Activated naive CD4-positive, alpha-beta T cell treated with anti-CD3 and anti-CD28 coated beads for 36 hours (primary cell): ENCODE results near the gene ZNF622. TPM values are rescaled to one million over a fixed set of nuclear protein-coding genes. Genes with fewer than 3 reads are reported as not detected.
A peak's percentile ranks its signal among the peaks of the same experiment; 100 is the strongest.

Experiments
- CTCF ChIA-PET: fragments of 350-600 bp; sonication (Branson Sonifier 250); formaldehyde crosslinking; loops from one replicate; lab custom pipeline; 2021; ENCODE audit warnings: antibody characterized with exemption; lab: Charles Lee
- DNase-seq: peaks from one replicate; pipeline ENCODE4 v3.0.0-alpha.2; 2020
- H3K27ac Mint-ChIP-seq: one replicate; pipeline ENCODE4 v1.8.0; 2021; ENCODE audit warnings: mild to moderate bottlenecking, mixed read lengths
- H3K27me3 Mint-ChIP-seq: one replicate; pipeline ENCODE4 v1.8.0; 2021; ENCODE audit warnings: low read depth, mixed read lengths
- H3K36me3 Mint-ChIP-seq: one replicate; pipeline ENCODE4 v1.8.0; 2021; ENCODE audit warnings: low read depth, mixed read lengths
- H3K4me1 Mint-ChIP-seq: one replicate; pipeline ENCODE4 v1.8.0; 2021; ENCODE audit warnings: low read depth, mixed read lengths
- H3K4me3 Mint-ChIP-seq: one replicate; pipeline ENCODE4 v1.8.0; 2021; ENCODE audit warnings: mild to moderate bottlenecking, moderate library complexity, mixed read lengths
- H3K9me3 Mint-ChIP-seq: one replicate; pipeline ENCODE4 v1.8.0; 2021; ENCODE audit warnings: mixed read lengths
- intact Hi-C: fragments of 100-400 bp; cut with micrococcal nuclease; formaldehyde crosslinking; loops from one replicate; pipeline ENCODE4 v1.15.1; 2023
- total RNA-seq, 2 experiments: library from RNA; stranded (reverse); gene quantifications; one replicate each; pipeline ENCODE4 v1.2.3, GENCODE V29; 2021

ZNF622 gene, protein sequence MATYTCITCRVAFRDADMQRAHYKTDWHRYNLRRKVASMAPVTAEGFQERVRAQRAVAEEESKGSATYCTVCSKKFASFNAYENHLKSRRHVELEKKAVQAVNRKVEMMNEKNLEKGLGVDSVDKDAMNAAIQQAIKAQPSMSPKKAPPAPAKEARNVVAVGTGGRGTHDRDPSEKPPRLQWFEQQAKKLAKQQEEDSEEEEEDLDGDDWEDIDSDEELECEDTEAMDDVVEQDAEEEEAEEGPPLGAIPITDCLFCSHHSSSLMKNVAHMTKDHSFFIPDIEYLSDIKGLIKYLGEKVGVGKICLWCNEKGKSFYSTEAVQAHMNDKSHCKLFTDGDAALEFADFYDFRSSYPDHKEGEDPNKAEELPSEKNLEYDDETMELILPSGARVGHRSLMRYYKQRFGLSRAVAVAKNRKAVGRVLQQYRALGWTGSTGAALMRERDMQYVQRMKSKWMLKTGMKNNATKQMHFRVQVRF
- total RNA-seq, result 10 to 100 TPM; 25.7 to 25.9 TPM

DNA sequence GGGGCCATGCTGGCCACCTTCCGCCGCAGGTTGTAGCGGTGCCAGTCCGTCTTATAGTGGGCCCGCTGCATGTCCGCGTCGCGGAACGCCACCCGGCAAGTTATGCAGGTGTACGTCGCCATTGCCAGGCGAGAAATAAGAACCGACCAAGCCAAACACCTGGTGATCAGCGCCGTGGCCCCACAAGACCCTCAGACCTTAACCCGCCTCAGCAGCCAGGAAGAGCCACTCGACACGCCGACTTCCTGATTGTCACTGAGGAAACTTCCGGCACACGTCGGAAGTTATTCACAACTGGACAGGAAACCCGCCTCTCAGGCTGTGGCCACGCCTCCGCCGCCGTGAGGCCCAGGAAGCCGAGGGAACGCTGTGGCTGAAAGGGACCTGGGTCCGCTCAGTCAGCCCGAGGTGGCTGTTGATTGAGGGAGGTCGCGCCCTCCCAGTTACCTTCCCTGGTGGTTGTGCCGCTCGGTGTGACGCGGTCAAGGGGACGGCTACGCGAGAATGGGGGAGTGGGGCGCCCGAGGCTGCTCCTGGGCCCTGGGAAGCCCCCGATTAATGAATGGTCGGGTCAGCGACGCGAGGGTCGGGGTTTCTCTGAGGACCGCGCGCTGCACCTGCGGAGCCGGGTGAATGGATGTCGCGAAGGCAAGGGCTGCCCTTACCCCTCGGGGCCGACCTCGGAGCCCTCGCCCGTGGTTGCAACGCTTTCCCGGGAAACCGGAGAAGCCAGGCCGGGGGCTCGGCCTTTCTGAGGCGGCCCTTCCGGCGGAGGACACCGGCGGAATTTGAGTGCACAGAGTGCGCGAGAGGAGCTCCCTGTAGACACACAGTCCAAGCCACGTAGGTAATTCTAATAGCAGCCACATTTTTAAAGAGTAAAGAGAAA is at the start of gene ZNF622:
Gene ZNF622, minus strand, starts transcription at position 257 of the 889 bp plus-strand sequence. Its CDS starts 135 bp downstream, at position 122.
- peak within 1 kb of the TSS; percentile 96 for H3K4me3 Mint-ChIP-seq
- H3K4me1 Mint-ChIP-seq, result peaks cover 70% of the 10 kb centered on the region
- intact Hi-C loops, result loop anchor here (1.0 to 10.0 kb wide), 9 partner anchors 152 to 1871 kb away; partner anchors contain the start of genes ANKH and MYO10
- H3K27ac Mint-ChIP-seq, result peak within 1 kb of the TSS; percentile 93
- DNase-seq, result peak; percentile 92
- no peaks in the 10 kb centered on the region for H3K9me3 Mint-ChIP-seq
- H3K36me3 Mint-ChIP-seq, result peaks cover 29% of the 10 kb centered on the region
- CTCF ChIA-PET, result interaction anchor here (1.4 kb wide), 1 partner anchor 10 kb away, joined by 11 read pairs; no protein-coding TSS in a partner anchor
- no peaks in the 10 kb centered on the region for H3K27me3 Mint-ChIP-seq

DNA sequence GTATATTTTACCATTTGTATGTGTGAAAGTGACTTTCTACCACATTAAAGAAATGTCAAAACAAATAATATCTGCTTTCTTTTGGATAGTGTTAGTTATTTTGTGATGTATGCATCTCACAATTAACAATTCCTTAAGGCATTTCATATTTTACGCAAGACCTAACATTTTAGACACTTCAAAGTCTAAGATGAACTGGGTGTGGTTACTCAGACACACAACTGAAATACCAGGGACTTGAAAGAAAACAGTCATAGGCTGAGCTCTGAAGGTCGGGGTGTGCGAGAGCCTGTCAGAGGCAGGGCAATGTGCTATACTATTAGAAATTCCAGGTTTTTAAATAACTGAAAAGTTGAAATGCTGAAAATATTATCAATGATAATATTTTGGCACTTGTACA is 44.5 kb upstream of the ZNF622 start:
- H3K9me3 Mint-ChIP-seq, result no peaks in the 10 kb centered on the region
- no peaks in the 10 kb centered on the region for H3K27me3 Mint-ChIP-seq
- CTCF ChIA-PET, result no interaction called here
- intact Hi-C loops, result no loop called here
- no peak overlapping the region for H3K4me3 Mint-ChIP-seq
- peaks cover 13% of the 10 kb centered on the region for H3K4me1 Mint-ChIP-seq
- H3K36me3 Mint-ChIP-seq, result peaks cover 3% of the 10 kb centered on the region
- no peak overlapping the region for H3K27ac Mint-ChIP-seq
- DNase-seq, result no peak

DNA sequence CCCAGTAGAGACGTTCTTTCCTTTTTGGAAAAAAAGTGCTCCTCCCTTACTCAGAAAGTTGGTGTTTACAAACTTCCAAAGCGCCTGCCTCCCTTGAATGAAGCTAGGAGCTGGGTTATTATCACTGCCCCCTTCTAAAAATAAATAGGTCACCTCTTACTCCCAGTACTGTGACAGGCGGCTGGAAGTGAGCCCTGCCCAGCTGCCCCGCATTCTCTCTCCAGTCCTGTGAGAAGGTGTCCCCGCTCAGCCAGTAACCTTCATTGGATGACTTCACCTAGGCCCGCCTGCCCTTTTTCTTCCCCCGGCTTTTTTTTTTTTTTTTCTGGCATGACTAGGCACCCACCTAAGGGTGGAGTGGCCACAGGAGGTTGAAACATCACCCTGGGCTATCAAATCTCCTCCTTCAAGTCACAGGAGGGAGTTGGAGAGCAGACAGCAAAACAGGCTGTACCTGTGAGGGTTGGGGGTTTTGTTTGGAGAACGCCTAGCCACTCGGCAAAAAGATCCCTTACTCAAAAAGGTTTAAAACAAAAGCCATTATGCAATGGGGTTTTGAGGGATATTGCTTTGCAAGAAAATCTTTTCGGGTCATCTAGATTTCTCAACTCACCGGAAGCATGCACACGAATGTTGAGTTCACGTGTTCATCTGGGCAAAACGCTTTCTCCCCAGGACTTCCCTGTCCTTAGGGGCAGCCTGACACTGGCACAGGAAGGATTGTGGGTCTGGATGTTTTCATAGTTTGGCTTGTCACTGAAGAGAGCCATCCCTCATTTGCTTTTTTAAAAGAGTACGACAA is 43.3 kb upstream of the ZNF622 start:
- H3K27ac Mint-ChIP-seq, result no peak overlapping the region
- no peak overlapping the region for H3K4me3 Mint-ChIP-seq
- no peak for DNase-seq
- no peaks in the 10 kb centered on the region for H3K27me3 Mint-ChIP-seq
- peaks cover 13% of the 10 kb centered on the region for H3K4me1 Mint-ChIP-seq
- no peaks in the 10 kb centered on the region for H3K9me3 Mint-ChIP-seq
- CTCF ChIA-PET, result no interaction called here
- peaks cover 7% of the 10 kb centered on the region for H3K36me3 Mint-ChIP-seq
- intact Hi-C loops, result no loop called here

DNA sequence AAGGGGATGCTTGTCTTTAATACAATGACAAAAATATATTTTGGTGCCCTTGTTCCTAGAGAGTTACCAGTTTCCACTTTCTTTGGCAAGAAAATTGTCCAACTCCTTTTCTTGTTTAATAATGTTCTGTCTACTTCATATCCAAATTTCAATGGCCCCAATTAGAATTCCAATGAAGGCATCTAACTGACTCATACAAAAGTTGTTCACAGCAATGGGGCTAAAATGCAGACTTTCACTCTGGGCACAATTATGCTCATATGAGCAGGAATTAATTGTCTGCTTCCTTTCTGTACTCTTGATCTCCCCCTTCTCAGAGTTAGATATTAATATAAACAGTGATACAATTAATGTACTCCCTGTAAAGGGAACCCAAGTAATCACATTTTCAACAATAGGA is 42.1 kb upstream of the ZNF622 start:
- peaks cover 7% of the 10 kb centered on the region for H3K36me3 Mint-ChIP-seq
- H3K4me3 Mint-ChIP-seq, result no peak overlapping the region
- no peaks in the 10 kb centered on the region for H3K27me3 Mint-ChIP-seq
- CTCF ChIA-PET, result interaction anchor here (0.9 kb wide), 1 partner anchor 183 kb away, joined by 3 read pairs; no protein-coding TSS in a partner anchor
- H3K9me3 Mint-ChIP-seq, result no peaks in the 10 kb centered on the region
- peaks cover 13% of the 10 kb centered on the region for H3K4me1 Mint-ChIP-seq
- H3K27ac Mint-ChIP-seq, result no peak overlapping the region
- intact Hi-C loops, result no loop called here
- no peak for DNase-seq

DNA sequence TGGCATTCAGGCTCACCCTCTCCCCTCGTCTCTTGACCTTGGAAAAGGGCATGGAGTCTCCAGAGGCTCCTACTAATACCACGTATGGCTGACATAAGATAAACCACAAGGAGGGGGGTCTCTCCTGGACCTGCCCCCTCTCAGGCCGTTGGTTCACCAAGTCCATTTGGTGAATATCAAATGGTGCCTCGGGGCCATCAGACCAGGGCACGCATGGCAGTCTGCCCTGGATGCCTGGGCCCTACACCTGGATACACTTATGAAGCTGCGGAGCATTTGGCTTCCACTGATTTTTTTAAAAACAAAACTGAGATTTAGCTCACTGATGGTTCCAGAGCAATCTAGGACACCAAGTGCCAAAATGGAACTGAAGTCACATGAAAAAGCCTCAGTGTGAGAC is 40.3 kb upstream of the ZNF622 start:
- Mint-ChIP-seq H3K4me3 (no peak overlapping the region), H3K9me3 (no peaks in the 10 kb centered on the region), H3K27me3 (no peaks in the 10 kb centered on the region), H3K27ac (no peak overlapping the region), H3K4me1 (peaks cover 5% of the 10 kb centered on the region), H3K36me3 (peaks cover 4% of the 10 kb centered on the region)
- DNase-seq, result no peak
- intact Hi-C loops, result no loop called here
- CTCF ChIA-PET, result interaction anchor here (0.6 to 1.5 kb wide), 3 partner anchors 46 to 416 kb away, joined by 3 read pairs; no protein-coding TSS in a partner anchor

DNA sequence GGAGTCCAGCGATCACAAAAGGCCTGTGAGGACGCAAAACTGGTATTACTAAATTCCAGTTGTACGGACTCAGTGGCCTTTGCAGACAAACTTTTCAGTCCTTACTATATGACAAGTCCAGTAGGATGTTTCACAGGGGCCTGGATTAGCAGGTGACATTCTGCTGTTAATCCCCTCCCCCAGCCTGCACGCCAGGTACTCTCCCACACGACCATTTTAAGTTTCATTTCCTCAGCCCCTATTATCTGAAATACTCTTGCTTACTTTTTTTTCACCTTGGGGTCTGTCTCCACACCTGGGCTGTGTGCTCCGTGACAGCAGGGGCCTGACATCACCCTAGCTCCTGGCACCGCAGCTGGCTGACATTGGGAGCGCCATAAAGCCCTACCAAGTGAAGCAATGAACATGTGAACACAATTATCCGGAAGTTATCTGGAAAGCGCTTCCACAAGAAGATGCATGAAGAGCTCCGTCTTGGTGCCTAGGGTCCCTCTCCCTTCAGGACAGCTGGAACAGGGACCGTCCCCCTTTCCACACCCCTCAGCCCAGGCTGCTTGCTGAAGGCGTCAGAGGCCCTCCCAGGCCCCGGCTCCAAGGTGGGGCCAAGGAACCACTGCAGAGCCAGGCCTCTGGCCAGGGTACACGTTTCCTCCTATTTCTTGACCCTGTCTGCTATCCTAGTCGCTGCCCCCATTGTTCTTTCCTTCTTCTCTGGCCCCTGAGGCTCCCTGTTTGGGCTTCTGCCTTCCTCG is 39.7 kb upstream of the ZNF622 start:
- Mint-ChIP-seq H3K27me3 (no peaks in the 10 kb centered on the region), H3K36me3 (peaks cover 4% of the 10 kb centered on the region), H3K9me3 (peaks cover under 1% of the 10 kb centered on the region), H3K4me1 (peaks cover 2% of the 10 kb centered on the region), H3K27ac (no peak overlapping the region), H3K4me3 (no peak overlapping the region)
- no peak for DNase-seq
- CTCF ChIA-PET, result interaction anchor here (0.6 to 1.5 kb wide), 3 partner anchors 47 to 416 kb away, joined by 3 read pairs; no protein-coding TSS in a partner anchor
- intact Hi-C loops, result no loop called here

DNA sequence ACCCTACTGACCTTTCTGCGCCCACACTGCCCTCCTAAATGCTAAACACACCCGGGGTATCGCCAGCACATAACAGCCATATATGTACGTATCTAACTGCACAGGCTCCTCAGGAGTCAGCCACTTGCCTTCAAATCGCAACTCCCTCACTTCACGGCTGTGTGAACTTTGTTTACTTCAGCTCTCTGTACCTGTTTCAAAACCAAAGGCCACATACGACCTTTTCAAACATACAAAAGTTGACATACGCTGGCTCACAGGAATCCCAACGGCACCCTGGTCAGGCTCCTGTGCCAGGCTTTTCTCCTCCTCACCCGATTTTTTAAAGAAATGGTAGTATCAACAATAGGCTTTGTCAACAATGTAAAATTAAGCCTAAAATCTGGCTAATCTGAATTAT is 39.0 kb upstream of the ZNF622 start:
- intact Hi-C loops, result no loop called here
- DNase-seq, result no peak
- Mint-ChIP-seq H3K4me3 (no peak overlapping the region), H3K4me1 (no peaks in the 10 kb centered on the region), H3K36me3 (peaks cover 6% of the 10 kb centered on the region), H3K9me3 (peaks cover 4% of the 10 kb centered on the region), H3K27me3 (no peaks in the 10 kb centered on the region), H3K27ac (no peak overlapping the region)
- CTCF ChIA-PET, result no interaction called here

DNA sequence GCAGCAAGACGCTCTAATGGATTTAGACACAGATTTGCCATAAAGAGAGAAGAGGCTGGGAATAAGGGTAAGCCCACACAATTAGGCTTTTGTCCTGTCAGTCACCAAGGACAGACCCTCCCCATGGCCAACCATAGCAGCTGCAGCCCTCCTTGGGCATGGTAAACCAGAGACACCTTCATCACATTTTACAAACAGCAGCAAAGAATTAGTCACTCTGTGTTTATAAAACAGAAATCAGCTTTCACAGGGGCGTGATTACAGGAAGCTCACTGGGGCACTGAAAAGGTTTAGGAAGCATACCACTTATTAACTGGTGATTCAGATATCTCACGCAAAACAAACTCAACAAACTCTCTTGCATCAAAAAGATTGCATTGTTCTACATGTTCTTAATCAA is 37.3 kb upstream of the ZNF622 start:
- Mint-ChIP-seq H3K4me1 (no peaks in the 10 kb centered on the region), H3K9me3 (peaks cover 7% of the 10 kb centered on the region), H3K36me3 (peaks cover 11% of the 10 kb centered on the region), H3K27me3 (no peaks in the 10 kb centered on the region), H3K27ac (no peak overlapping the region), H3K4me3 (no peak overlapping the region)
- CTCF ChIA-PET, result no interaction called here
- intact Hi-C loops, result no loop called here
- no peak for DNase-seq

DNA sequence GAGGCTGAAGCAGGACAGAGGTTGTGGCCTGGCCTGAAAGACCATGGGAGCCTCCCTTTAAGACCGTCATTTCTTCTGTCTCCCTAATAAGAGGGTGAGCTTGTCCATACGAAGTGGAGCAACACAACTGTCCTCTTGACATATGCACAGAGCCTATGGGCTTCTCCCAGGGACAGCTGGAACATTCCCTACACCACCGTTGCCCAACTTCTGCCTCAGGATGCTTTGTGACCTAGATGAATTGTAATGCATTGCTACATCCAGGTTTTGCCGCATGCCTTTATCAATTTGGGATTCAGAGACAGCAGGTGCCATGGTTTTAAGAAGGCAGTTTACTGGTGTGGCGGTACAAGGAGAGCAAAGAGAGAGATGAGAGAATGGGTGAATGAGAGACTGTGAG is 34.4 kb upstream of the ZNF622 start:
- intact Hi-C loops, result no loop called here
- no peaks in the 10 kb centered on the region for H3K4me1 Mint-ChIP-seq
- H3K27me3 Mint-ChIP-seq, result no peaks in the 10 kb centered on the region

DNA sequence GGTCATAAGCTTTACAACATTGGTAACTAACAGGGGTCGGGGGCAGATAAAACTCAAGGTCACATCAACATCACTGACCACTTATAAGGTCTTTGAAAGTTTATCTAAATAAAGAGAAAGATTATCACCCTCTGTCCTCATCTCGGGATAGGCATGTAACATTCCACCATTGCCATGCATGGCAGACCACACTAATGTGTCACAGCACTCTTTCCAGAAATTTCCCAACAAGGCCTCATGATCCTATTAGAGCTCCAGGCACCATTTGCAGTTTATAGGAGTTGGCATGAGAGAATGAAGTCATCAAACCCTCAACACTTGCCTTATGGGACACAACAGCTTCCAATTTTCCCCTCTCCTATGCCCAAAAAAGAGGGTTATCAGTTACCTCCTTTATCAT is 31.9 kb upstream of the ZNF622 start:
- CTCF ChIA-PET, result no interaction called here
- Mint-ChIP-seq H3K4me3 (no peak overlapping the region), H3K9me3 (peaks cover 31% of the 10 kb centered on the region), H3K4me1 (peaks cover 9% of the 10 kb centered on the region), H3K27me3 (no peaks in the 10 kb centered on the region), H3K27ac (no peak overlapping the region), H3K36me3 (peaks cover 18% of the 10 kb centered on the region)
- intact Hi-C loops, result no loop called here
- no peak for DNase-seq

More for the DNA sequence above, 34.4 kb upstream of the ZNF622 start:
- no peak for DNase-seq
- Mint-ChIP-seq H3K36me3 (peaks cover 15% of the 10 kb centered on the region), H3K4me3 (no peak overlapping the region), H3K9me3 (peaks cover 25% of the 10 kb centered on the region), H3K27ac (no peak overlapping the region)
- CTCF ChIA-PET, result interaction anchor here (1.0 kb wide), 1 partner anchor 10 kb away, joined by 4 read pairs; no protein-coding TSS in a partner anchor

DNA sequence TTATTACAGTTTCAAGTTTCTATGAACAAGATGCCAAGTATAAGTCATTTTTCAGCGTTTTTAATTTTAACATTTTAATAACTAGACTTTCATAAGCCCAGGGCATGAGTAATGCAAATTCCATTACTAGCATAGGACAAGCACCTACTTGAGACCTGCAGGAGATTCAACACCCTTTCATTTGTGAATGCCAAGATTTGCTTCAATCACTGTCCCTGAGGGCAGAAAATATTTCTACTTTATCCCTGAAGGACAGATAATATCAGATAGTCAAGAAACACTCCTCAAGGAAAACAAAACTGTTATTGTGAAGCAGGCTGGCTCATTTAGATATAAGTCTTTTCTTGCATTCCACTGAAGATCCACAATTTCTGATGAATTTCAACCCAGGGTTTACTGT is 27.7 kb upstream of the ZNF622 start:
- Mint-ChIP-seq H3K4me1 (peaks cover 14% of the 10 kb centered on the region), H3K36me3 (peaks cover 10% of the 10 kb centered on the region), H3K9me3 (peaks cover 27% of the 10 kb centered on the region), H3K4me3 (no peak overlapping the region), H3K27me3 (no peaks in the 10 kb centered on the region), H3K27ac (no peak overlapping the region)
- intact Hi-C loops, result no loop called here
- CTCF ChIA-PET, result no interaction called here
- no peak for DNase-seq
